ENCODE results near the gene MAP3K3.

The MAP3K3 gene

DNA sequence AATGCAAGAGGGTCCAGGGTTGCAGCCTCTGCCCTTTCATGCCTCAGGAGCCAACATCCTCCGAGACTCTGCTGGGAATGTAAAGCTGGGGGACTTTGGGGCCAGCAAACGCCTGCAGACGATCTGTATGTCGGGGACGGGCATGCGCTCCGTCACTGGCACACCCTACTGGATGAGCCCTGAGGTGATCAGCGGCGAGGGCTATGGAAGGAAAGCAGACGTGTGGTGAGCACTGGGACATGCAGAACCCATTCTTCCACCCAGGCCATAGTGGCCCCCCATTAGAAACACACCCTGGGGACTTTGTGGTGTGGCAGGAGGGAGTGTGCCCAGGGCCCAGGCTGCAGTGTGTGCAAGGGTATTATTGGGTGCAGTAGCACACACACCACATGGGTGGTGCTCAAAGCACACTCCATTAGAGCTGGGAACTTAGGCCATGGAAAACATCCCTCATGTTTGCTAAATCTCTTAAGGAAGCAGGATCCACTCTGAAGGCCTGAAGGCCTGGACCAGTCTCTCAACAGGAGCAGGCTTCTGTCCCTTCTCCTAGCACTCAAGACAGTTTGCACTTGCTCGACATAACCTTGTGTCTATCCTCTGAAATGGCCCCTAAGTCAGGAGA is 70.1 kb downstream of the MAP3K3 start:
- no peaks in the 10 kb centered on the region for H3K9me2 ChIP-seq (replicated peaks; ENCODE audit: control insufficient read depth, low read length)
- H3K79me2 ChIP-seq (ENCODE audit: control insufficient read depth, low read length) = peaks cover 9% of the 10 kb centered on the region
- peaks cover 29% of the 10 kb centered on the region for H3F3A ChIP-seq (ENCODE audit: control insufficient read depth, insufficient read depth)
- H3K27ac ChIP-seq (ENCODE audit: low read depth, low read length) = no peak overlapping the region
- H3K27me3 ChIP-seq (ENCODE audit: control insufficient read depth, low read length) = no peaks in the 10 kb centered on the region
- H3K36me3 ChIP-seq (ENCODE audit: control insufficient read depth, low read length) = peaks cover 63% of the 10 kb centered on the region
- TF ChIP-seq EZH2phosphoT487 (IDR thresholded peaks at IDR 0.05; ENCODE audit: borderline replicate concordance, low read length) = no peak
- TF ChIP-seq, protein P1, sequence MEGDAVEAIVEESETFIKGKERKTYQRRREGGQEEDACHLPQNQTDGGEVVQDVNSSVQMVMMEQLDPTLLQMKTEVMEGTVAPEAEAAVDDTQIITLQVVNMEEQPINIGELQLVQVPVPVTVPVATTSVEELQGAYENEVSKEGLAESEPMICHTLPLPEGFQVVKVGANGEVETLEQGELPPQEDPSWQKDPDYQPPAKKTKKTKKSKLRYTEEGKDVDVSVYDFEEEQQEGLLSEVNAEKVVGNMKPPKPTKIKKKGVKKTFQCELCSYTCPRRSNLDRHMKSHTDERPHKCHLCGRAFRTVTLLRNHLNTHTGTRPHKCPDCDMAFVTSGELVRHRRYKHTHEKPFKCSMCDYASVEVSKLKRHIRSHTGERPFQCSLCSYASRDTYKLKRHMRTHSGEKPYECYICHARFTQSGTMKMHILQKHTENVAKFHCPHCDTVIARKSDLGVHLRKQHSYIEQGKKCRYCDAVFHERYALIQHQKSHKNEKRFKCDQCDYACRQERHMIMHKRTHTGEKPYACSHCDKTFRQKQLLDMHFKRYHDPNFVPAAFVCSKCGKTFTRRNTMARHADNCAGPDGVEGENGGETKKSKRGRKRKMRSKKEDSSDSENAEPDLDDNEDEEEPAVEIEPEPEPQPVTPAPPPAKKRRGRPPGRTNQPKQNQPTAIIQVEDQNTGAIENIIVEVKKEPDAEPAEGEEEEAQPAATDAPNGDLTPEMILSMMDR (IDR thresholded peaks at IDR 0.05; ENCODE audit: low read depth, low read length, poor library complexity, severe bottlenecking) = peak; percentile 22
- no peaks in the 10 kb centered on the region; the same call in 1 of the 2 replicates for H4K20me1 ChIP-seq (ENCODE audit: control insufficient read depth, insufficient read depth, low read depth, low read length)
- no peaks in the 10 kb centered on the region for H3K9me3 ChIP-seq (ENCODE audit: control insufficient read depth, insufficient read depth, low read length)
- peaks cover 31% of the 10 kb centered on the region for H3K4me1 ChIP-seq (ENCODE audit: control insufficient read depth, low read length)
- no peak overlapping the region for H3K4me2 ChIP-seq (ENCODE audit: low read length)
- no peak overlapping the region for H3K4me3 ChIP-seq (ENCODE audit: low read length)

DNA sequence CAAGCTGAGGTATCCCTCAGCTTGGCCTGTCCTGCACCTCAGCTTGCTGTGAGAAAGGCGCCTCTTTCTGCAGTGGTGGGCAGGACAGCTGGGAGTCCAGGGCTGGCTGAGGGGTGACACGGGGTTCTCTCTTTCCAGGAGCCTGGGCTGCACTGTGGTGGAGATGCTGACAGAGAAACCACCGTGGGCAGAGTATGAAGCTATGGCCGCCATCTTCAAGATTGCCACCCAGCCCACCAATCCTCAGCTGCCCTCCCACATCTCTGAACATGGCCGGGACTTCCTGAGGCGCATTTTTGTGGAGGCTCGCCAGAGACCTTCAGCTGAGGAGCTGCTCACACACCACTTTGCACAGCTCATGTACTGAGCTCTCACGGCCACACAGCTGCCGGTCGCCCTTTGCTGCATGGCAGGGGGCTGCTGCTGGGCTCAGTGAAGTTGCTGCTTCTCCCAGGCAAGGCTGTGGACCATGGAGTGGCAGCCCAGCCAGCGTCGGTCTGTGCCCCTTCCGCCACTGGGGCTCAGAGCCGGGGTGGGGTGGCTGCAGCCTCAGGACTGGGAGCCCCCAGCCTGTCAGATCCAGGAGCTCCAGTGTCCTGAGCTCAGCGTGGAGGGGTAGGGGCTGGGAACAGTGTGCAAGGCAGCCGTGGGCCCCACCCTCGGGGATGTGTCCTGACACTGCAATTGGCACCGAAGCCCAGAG is 71.3 kb downstream of the MAP3K3 start:
- H3K4me3 ChIP-seq (ENCODE audit: low read length) = no peak overlapping the region
- no peaks in the 10 kb centered on the region for H3K9me2 ChIP-seq (replicated peaks; ENCODE audit: control insufficient read depth, low read length)
- peaks cover 29% of the 10 kb centered on the region for H3F3A ChIP-seq (ENCODE audit: control insufficient read depth, insufficient read depth)
- H3K4me1 ChIP-seq (ENCODE audit: control insufficient read depth, low read length) = peaks cover 42% of the 10 kb centered on the region
- H3K27me3 ChIP-seq (ENCODE audit: control insufficient read depth, low read length) = no peaks in the 10 kb centered on the region
- H3K9me3 ChIP-seq (ENCODE audit: control insufficient read depth, insufficient read depth, low read length) = no peaks in the 10 kb centered on the region
- no peak overlapping the region for H3K4me2 ChIP-seq (ENCODE audit: low read length)
- no peak overlapping the region for H3K27ac ChIP-seq (ENCODE audit: low read depth, low read length)
- H3K79me2 ChIP-seq (ENCODE audit: control insufficient read depth, low read length) = peaks cover 22% of the 10 kb centered on the region
- no peaks in the 10 kb centered on the region; the same call in 1 of the 2 replicates for H4K20me1 ChIP-seq (ENCODE audit: control insufficient read depth, insufficient read depth, low read depth, low read length)
- TF ChIP-seq, protein P1 (IDR thresholded peaks at IDR 0.05; ENCODE audit: low read depth, low read length, poor library complexity, severe bottlenecking) = no peak
- no peak for TF ChIP-seq EZH2phosphoT487 (IDR thresholded peaks at IDR 0.05; ENCODE audit: borderline replicate concordance, low read length)
- peaks cover 73% of the 10 kb centered on the region for H3K36me3 ChIP-seq (ENCODE audit: control insufficient read depth, low read length)

DNA sequence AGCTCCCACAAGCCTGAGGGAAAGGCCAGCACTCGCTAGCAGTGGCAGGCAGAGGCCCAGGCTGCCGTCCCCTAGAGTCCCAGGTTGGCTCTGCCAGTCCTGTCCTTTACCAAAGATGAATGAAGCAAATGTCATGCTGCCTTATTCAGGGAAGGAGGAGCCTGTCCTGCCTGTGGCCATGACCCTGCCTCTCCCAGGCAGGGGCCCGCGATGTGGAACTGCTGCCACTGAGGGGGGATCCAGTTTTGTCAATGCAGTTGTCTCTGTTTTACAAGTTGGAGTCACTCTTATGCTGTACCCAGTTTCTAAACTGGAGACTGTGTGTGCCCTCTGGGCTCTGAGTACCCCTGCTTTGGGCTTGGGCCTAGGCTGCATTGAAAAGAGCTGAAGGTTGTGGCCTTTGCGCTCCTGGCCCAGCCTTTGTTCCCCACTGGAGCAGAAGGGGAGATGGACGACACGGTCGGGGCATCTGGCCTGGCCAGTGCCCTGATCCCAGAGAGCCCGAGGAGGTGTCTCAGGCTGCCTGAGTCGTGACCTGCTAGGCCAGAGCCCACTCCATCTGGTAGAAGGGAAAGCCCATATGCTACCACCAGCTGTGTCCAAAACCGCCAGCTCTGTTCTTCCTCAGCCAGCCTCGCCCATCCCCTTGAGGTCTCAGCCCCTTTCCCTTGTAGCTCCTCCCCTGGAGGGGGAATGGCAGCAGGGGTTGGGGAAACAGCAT is 72.2 kb downstream of the MAP3K3 start:
- Histone ChIP-seq H3K4me1 (ENCODE audit: control insufficient read depth, low read length) (peaks cover 42% of the 10 kb centered on the region), H3F3A (ENCODE audit: control insufficient read depth, insufficient read depth) (peaks cover 29% of the 10 kb centered on the region), H3K9me2 (replicated peaks; ENCODE audit: control insufficient read depth, low read length) (no peaks in the 10 kb centered on the region), H3K27me3 (ENCODE audit: control insufficient read depth, low read length) (no peaks in the 10 kb centered on the region), H3K9me3 (ENCODE audit: control insufficient read depth, insufficient read depth, low read length) (no peaks in the 10 kb centered on the region), H3K36me3 (ENCODE audit: control insufficient read depth, low read length) (peaks cover 72% of the 10 kb centered on the region), H3K27ac (ENCODE audit: low read depth, low read length) (peak overlapping the region; percentile 94), H4K20me1 (ENCODE audit: control insufficient read depth, insufficient read depth, low read depth, low read length) (no peaks in the 10 kb centered on the region; the same call in 1 of the 2 replicates), H3K4me3 (ENCODE audit: low read length) (no peak overlapping the region), H3K4me2 (ENCODE audit: low read length) (peak overlapping the region; percentile 70), H3K79me2 (ENCODE audit: control insufficient read depth, low read length) (peaks cover 28% of the 10 kb centered on the region)
- no peak for TF ChIP-seq EZH2phosphoT487 (IDR thresholded peaks at IDR 0.05; ENCODE audit: borderline replicate concordance, low read length)
- TF ChIP-seq, protein P1 (IDR thresholded peaks at IDR 0.05; ENCODE audit: low read depth, low read length, poor library complexity, severe bottlenecking) = no peak

Data from DOHH2 (cell line).